Psoas muscle (tissue), 8 donors: ENCODE data around the gene WDR1. TPM values are rescaled to one million over a fixed set of nuclear protein-coding genes. Genes with fewer than 3 reads are reported as not detected.

Source experiments
- ATAC-seq, 4 donors: fragments of 200-7000 bp; cut with Tn5 transposase; one replicate each; pipeline ENCODE4 v1.9.1; 2020; ENCODE audit warnings: moderate library complexity in 3 of 4, mild to moderate bottlenecking in 2 of 4
- DNase-seq, 2 donors: peaks; one replicate each; pipeline ENCODE4 v3.0.0-alpha.2; 2020
- H3K27ac ChIP-seq: fragments of 200-600 bp; one replicate; pipeline ENCODE4 v1.8.0; 2022
- H3K27me3 ChIP-seq, 3 donors: fragments of 200-600 bp in 1 of 3; one replicate each; pipeline versions ENCODE4 v1.6.1 to v1.8.0; 2013 to 2022; ENCODE audit warnings: low read length in 2 of 3, mild to moderate bottlenecking in 2 of 3, moderate library complexity in 1 of 3; ENCODE audit not compliant: insufficient read depth in 3 of 3
- H3K36me3 ChIP-seq, 2 donors: fragments of 200-600 bp in 1 of 2; one replicate each; pipeline versions ENCODE4 v1.6.1 to v1.8.0; 2013 to 2022; ENCODE audit warnings: low read depth in 1 of 2, mild to moderate bottlenecking in 1 of 2, moderate library complexity in 1 of 2; ENCODE audit not compliant: insufficient read depth in 1 of 2
- H3K4me1 ChIP-seq: fragments of 200-600 bp; one replicate; pipeline ENCODE4 v1.8.0; 2022
- H3K4me3 ChIP-seq: fragments of 200-600 bp; one replicate; pipeline ENCODE4 v1.8.0; 2022; ENCODE audit warnings: mild to moderate bottlenecking
- H3K9me3 ChIP-seq: fragments of 200-600 bp; one replicate; pipeline ENCODE4 v1.8.0; 2022
- WGBS, 3 donors: extraction: QIAGEN DNeasy Blood & Tissue Kit; methylation state at CpG; one replicate each; pipeline versions ENCODE4 v1.1.6 to v1.1.7; 2013; 5-methylcytosine and 5-hydroxymethylcytosine counted together
- intact Hi-C, 2 donors: fragments of 100-400 bp; cut with DNase I; formaldehyde crosslinking; loops; one replicate each; pipeline versions ENCODE4 v1.11.0 to v1.14.2; 2022
- polyA plus RNA-seq, 3 donors: library from polyadenylated mRNA; stranded (reverse); fragments of 200-250 nt; gene quantifications; one replicate each; pipeline ENCODE4 v1.2.3, GENCODE V29; 2013
- total RNA-seq, 4 donors: library from RNA; stranded (reverse); fragmentation: NEBNext Ultra II Directional in 2 of 4; extraction: Animal tissue kit (Norgen Biotek cat#: 25700) in 2 of 4; gene quantifications; one replicate each; pipeline versions ENCODE4 v1.2.1 to v1.2.4, GENCODE V29; 2021 to 2023
- TF ChIP-seq, protein P1 (sequence below): fragments of 200-600 bp; IDR thresholded peaks from one replicate; pipeline ENCODE4 v1.8.0; 2022; ENCODE audit warnings: antibody characterized with exemption
- donor health status: healthy with polysubstance abuse.
- donor health status: DM: no; HTN: no; CAD: no; lungs with moderate emphysema.
- donor health status: Bipolar disorder and iron deficiency.
- donor health status: healthy.
- donor health status: DM: yes; HTN: yes; CAD: no.
- donor health status: DM: no; HTN: no; CAD: no.
- donor health status: DM: no; HTN: no; CAD: no.
- donor health status: DM: yes; HTN: yes; CAD: no.

The WDR1 gene
- total and polyA plus RNA-seq, 7 donors, result 55.6 to 273 (median 106) TPM

DNA sequence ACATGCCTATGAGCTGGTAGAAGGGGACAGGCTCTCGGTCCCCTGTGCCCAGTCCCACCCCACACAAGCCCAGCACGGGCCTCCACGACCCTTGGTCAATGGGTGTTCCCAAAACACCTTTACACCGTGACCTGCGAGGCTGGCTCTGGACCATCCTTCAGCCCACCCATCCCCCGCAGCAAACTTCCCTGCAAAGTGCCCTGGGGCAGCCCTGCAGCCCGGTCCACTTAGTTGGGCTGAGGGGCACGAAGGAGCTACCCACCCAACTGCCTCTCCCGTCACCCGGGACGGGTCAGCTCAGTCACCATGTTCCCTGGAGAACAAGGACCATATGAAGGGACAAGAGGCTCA is 23.4 kb downstream of the WDR1 start:
- Histone ChIP-seq H3K4me1 (peaks cover 91% of the 10 kb centered on the region), H3K9me3 (no peaks in the 10 kb centered on the region), H3K36me3 (peaks cover 17 to 84% of the 10 kb centered on the region in 2 donors), H3K27me3 (no peaks in the 10 kb centered on the region), H3K27ac (peak overlapping the region; percentile 99), H3K4me3 (no peak overlapping the region)
- TF ChIP-seq, protein P1, sequence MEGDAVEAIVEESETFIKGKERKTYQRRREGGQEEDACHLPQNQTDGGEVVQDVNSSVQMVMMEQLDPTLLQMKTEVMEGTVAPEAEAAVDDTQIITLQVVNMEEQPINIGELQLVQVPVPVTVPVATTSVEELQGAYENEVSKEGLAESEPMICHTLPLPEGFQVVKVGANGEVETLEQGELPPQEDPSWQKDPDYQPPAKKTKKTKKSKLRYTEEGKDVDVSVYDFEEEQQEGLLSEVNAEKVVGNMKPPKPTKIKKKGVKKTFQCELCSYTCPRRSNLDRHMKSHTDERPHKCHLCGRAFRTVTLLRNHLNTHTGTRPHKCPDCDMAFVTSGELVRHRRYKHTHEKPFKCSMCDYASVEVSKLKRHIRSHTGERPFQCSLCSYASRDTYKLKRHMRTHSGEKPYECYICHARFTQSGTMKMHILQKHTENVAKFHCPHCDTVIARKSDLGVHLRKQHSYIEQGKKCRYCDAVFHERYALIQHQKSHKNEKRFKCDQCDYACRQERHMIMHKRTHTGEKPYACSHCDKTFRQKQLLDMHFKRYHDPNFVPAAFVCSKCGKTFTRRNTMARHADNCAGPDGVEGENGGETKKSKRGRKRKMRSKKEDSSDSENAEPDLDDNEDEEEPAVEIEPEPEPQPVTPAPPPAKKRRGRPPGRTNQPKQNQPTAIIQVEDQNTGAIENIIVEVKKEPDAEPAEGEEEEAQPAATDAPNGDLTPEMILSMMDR, result no peak
- ATAC-seq (no peak), DNase-seq (peak in 1 of 2 donors; percentile 12)
- intact Hi-C loops, result no loop called here
- WGBS, 3 donors, result 75 to 82% (median 77%) methylated on average over 10 to 11 of the region's 11 CpGs

DNA sequence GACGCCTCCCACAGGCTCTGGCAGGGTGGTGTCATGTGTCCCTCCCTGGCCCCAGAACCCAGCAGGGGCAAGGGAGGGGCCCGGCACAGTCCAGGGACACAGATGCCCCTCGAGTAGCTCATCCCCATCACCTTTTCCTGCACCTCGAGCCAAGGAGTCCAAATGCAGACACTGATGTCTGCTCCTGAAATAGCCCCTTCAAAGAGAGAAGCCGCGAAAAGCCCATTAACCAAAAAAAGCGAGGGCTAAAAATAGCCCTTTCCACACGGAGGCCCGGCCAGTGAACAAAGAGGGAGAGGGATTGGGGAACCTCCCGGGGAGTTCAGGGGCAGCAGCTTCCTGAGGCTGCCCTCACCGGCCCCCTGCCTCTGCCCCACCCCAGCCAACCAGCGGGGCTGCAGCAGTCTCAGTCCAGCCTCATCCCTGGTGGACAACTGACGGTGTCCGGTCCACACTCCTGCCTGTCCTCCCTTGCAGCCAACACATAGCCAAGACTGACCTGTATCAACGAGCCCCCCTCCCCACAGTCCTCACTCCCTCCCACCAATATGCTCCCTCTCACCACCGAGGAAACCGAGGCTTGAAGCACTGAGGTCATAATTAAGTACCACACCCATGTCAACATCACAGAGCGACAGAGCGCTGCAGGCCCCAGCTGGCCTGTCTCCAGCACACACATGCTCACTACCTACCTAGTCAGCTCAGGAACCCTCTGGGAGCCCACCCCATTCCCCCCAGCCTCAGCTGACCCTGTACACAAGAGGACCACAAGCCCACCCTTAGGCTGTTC is 23.9 kb downstream of the WDR1 start:
- Histone ChIP-seq H3K4me3 (no peak overlapping the region), H3K27ac (peak overlapping the region; percentile 99), H3K4me1 (peaks cover 86% of the 10 kb centered on the region), H3K9me3 (no peaks in the 10 kb centered on the region), H3K36me3 (peaks cover 19 to 84% of the 10 kb centered on the region in 2 donors), H3K27me3 (no peaks in the 10 kb centered on the region)
- peak; percentile 21 to 67 for DNase-seq
- ATAC-seq, result peak; percentile 10 to 74 (median 58)
- TF ChIP-seq, protein P1, result no peak
- intact Hi-C loops, result no loop called here
- WGBS, 3 donors, result 11 to 28% (median 19%) methylated on average over 18 to 19 of the region's 19 CpGs

DNA sequence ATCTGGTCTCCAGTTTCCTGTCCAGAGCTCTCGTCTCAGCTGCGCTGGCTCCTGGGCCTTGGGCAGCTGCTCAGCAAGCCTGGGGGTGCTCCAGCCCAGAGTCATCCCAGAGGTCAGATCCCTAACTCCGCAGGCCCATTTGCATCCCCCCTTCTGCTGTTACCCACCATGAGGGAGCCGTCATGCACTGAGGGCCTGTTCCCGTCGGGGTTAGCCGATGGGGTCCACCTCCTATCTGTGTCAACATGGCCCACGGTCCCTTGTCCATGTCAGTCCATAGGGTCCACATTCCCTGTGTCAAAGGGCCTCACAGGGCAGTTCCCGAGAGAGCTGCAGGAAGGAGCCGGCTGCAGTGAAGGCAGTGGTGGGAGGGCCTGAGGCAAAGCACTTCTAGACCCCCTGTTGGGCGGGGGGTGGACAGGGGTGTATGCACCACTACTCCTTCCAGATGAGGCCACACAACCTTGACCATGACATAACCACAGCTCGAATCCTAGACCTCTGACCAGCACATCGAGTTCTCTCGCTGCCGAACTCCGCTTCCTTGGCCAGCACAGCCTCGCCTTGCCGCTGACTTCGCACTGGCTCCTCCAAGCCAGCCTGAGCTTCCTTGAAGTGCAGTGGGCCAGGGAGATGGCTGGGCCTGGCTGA is 24.9 kb downstream of the WDR1 start:
- H3K4me3 ChIP-seq, result no peak overlapping the region
- ATAC-seq, result peak in 2 of 4 donors; percentile 6 to 10
- H3K36me3 ChIP-seq, result peaks cover 24 to 84% of the 10 kb centered on the region in 2 donors

DNA sequence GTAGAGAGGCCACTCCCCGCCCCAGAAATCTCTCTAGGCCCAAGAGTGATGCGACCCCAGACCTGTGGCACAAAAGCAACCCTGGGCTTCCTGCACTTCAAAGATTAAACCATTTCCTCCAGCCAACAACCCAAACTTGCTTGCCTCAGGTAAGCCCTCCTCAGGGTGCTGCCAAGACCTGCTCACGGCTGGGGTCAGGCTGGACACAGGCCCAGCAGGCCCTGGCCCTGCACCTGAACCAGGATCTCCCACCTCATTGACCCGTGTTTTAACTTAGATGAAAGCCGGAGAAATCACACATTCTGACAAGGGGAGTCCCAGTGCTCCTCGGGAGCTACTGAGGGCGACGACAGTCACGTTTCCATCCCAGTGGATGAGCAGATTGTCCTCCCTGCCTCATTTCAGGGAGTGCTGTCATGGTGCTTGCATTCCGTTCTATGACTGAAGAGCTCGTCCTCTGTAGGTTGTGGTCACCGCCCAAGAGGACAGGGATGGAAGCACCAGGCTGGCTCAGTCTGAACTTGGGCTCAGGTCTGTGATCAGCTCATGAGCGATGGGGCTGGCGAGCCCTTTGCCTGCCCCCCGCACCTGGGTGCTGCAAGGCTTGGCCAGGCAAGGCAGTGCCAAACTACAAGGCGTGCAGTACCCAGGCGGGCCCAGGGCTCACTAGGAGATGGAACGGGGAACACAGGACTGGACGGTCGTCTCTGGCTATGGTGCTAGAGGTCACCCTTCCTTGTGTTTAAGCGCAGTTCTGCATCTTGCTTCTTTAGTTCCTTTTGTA is 25.9 kb downstream of the WDR1 start:
- no peak for ATAC-seq
- intact Hi-C loops, result no loop called here
- peaks cover 72% of the 10 kb centered on the region for H3K4me1 ChIP-seq
- no peaks in the 10 kb centered on the region for H3K27me3 ChIP-seq
- H3K9me3 ChIP-seq, result no peaks in the 10 kb centered on the region
- H3K4me3 ChIP-seq, result no peak overlapping the region
- 87 to 89% (median 88%) methylated on average over 21 of the region's 21 CpGs for WGBS, 3 donors
- peak overlapping the region; percentile 99 for H3K27ac ChIP-seq
- DNase-seq, result peak; percentile 6 to 36
- TF ChIP-seq, protein P1, result no peak
- peaks cover 25 to 85% of the 10 kb centered on the region in 2 donors for H3K36me3 ChIP-seq

More for the DNA sequence above, 24.9 kb downstream of the WDR1 start:
- no peaks in the 10 kb centered on the region for H3K9me3 ChIP-seq
- peaks cover 76% of the 10 kb centered on the region for H3K4me1 ChIP-seq
- no peaks in the 10 kb centered on the region for H3K27me3 ChIP-seq
- DNase-seq, result peak; percentile 5 to 61
- WGBS, 3 donors, result 56 to 82% (median 70%) methylated on average over 19 of the region's 19 CpGs
- H3K27ac ChIP-seq, result peak overlapping the region; percentile 99
- TF ChIP-seq, protein P1, result no peak
- intact Hi-C loops, result no loop called here
